HG03432 (cell line): ENCODE measurements around the gene FUT9.
"Not testable (repeated sequence)": the region's sequence is repeated elsewhere in the genome, so short reads cannot be mapped to it uniquely, and the experiment has no call there.

Source experiments
- ATAC-seq: cut with Tn5 transposase; IDR thresholded peaks from one replicate; pipeline ENCODE4 v1.9.1; 2021; ENCODE audit warnings: mild to moderate bottlenecking, moderate library complexity; ENCODE audit not compliant: unreplicated experiment

The FUT9 gene

GRCh38 chr6:96171112-96171511 is 155.3 kb downstream of the FUT9 start:
- no peak for ATAC-seq

DNA sequence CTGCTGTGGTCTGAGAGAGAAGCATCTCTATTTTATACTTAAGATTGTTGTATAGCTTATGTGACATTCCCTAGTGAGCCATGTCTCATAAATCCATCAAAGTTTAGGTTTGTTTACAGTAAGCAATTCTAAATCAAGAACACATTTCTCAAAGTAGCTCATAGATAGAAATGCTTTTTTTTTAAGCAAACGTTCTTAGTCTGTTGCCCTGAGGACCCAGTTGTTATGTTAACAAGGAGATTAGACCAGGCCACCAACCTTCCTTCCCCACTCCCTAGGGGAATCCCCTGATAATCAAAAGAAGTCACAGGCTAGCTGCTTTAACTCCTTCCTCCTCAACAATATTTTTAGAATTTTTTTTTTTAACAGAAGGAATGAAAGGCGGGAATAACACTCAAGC is 169.0 kb downstream of the FUT9 start:
- ATAC-seq: no peak

DNA sequence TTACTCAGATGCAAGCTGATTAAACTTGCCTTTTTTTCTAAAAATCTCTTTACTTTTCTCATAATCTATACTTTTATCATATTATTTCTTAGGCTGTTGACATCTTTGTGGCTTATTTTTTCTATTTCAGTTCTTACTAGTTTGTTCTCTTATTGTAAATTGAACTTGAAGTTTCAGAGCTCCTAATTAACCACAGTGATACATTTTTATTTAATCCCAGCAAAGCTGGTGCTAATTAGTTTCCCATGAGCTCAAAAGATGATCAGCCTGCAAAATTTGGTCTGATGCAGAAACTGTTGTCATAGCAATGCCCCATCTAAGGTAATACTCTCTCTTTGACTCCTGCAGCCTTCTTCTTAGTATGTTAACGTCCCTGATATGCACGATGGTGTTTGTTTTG is 170.3 kb downstream of the FUT9 start:
- ATAC-seq: no peak

DNA sequence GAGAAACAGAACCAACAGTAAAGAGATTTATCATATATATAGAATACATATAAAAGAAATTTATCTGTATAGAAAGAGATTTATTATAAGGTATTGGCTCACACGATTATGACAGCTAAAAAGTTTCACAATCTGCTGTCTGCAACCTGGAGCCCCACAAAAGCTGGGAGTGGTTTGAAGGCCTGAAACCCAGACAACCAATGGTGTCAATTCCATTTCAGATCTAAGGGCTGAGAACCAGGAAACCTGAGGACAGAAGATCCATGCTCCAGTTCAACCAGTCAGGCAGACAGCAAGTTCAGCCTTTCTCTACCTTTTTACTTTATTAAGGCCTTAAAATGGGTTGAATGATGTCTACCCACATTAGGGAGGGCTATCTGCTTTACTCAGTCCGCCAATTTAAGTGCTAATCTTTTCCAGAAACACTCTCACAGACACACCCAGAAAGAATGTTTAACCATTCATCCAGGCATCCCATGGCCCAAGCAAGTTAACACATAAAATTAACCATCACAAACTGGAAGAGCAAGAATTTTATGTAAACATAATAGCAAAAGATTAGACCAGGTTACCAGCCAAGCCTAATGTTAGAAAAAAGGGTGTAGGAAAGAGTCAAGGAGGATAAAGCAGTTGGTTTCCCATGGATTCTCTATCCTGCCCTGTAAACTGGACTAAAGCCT is 170.9 kb downstream of the FUT9 start:
- no peak for ATAC-seq

GRCh38 chr6:96194675-96195074 is 178.9 kb downstream of the FUT9 start:
- no peak for ATAC-seq

GRCh38 chr6:96195272-96195671 is 179.5 kb downstream of the FUT9 start:
- no peak for ATAC-seq

GRCh38 chr6:96196633-96197032 is 180.9 kb downstream of the FUT9 start:
- no peak for ATAC-seq

DNA sequence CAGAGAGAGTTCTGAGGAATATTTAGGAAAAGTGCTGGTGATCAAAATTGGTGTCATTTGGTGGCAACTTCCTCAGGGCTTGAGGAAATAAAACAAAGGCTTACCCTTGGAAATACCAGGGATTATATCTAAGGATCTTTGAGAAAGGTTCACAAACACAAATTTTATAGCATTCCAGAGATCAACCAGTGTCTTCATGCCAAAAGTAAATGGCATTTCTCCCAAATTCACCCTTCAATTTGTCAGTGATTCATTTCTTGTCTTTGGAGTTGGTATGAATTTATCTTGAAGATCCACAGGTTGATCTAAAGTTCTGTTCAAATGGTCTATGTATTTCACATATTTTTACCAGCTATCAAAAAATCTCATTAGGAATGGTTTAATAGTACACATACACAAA is 181.5 kb downstream of the FUT9 start:
- ATAC-seq: no peak

DNA sequence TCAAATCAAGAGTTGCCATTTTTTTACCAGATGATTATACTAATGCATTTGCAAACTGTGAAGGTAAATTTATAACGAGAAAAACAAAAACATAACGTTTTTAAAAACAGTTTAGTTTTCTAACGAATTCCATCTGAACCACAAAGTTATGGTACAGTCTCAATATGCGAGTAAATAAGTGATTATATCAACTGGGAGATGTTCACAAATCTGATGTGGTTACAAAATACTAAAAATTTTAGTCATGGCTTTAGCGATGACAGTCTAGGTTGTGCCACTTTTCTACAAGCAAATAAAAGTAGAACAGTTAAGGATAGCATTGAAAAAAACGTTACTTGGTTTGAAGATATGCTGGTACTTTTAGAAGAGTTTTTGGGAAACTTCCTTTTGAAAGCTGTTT is 186.8 kb downstream of the FUT9 start:
- ATAC-seq: no peak

GRCh38 chr6:96211341-96211740 is 195.6 kb downstream of the FUT9 start:
- no peak for ATAC-seq

- no peak for ATAC-seq
These were observed 196.3 kb downstream of the FUT9 start for GRCh38 chr6:96212066-96212465.

DNA sequence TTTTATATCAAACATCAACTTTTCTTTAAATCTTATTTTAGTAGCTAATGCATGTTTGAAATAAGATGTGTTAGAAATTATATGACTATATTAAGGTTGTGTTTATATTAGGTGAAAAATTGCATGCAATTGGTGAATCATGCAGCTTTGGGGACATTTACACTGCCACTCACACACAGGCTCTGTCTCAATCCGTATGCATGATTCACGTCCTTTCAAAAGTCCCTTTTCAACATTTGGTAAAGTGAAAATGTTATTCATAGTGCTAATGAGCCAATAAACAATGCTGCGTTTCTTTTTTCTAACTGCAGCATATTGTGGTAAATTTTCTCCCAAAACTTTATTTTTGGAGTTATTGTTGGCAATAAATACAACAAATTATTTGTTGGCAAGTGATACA is 198.0 kb downstream of the FUT9 start:
- ATAC-seq: peak; percentile 58

DNA sequence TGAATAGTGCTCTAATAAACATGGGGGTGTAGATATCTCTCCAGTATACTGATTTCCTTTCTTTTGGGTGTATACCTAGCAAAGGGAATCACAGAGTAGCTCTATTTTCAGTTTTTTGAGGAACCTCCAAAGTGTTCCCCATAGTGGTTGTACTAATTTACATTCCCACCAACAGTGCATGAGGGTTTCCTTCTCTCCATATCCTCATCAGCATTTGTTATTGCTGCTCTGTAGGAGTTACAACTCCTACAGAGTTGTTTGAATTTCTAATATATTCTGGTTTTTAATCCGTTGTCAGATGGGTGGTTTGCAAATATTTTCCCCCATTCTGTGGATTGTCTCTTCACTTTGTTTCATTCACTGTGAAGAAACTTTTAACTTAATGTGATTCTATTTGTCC is 207.9 kb downstream of the FUT9 start:
- no peak for ATAC-seq

- no peak for ATAC-seq
These were observed 211.4 kb downstream of the FUT9 start for GRCh38 chr6:96227135-96227534.

- ATAC-seq: no peak
These were observed 218.7 kb downstream of the FUT9 start for GRCh38 chr6:96234444-96234843.

GRCh38 chr6:96235927-96236326 is 220.2 kb downstream of the FUT9 start:
- no peak for ATAC-seq

- no peak for ATAC-seq
These were observed 220.7 kb downstream of the FUT9 start for GRCh38 chr6:96236471-96236870.

DNA sequence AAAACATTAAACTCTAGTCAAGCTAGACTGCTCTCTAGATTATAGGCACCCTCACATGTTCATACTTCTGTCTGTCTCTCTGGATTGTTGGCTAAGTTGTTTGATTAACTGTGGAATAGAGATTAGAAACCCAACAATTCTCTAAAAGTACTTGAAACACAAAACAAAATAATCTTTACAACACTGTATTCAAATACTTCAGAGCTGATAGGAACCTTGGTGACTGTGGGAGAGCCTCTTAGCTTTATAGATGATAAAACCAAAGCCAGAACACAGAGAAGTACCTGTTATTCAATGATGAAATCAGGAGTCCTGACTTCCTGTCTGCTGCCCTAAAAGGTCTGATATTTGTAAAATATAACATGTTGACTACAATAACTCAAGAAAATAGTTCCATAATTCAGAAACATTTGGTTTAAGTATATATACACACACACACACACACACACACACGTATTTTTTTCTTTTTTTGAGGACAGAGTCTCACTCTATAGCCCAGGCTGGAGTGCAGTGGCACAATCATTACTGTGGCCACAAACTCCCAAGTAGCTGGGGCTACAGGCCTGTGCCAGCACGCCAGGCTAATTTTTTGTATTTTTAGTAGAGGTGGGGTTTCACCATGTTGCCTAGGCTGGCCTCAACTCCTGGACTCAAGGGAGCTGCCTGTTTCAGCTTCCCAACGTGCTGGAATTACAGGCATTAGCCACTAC is 222.0 kb downstream of the FUT9 start:
- ATAC-seq: no peak

- ATAC-seq: peak; percentile 67
These were observed 230.8 kb downstream of the FUT9 start for GRCh38 chr6:96246563-96246962.

- ATAC-seq: no peak
These were observed 234.0 kb downstream of the FUT9 start for GRCh38 chr6:96249755-96250154.

DNA sequence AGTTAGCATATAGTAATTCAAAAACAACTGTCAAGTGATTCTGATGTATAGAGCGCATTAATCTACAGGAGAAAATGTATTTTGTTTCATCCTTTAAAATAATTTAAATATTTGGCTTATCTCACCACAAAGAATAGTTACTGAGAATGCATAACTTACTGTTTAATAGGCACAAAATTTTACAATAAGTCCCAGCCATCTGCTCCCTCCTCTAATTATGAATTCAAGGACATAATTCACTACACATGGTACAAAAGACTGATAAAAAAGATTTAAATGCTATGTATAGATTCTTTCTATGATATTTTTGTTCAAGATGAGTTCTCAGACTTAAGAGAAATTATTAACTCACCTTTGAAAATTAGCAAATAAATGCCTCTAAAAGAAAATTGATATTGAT is 242.0 kb downstream of the FUT9 start:
- no peak for ATAC-seq

- not testable (repeated sequence) for ATAC-seq
These were observed 245.1 kb downstream of the FUT9 start for GRCh38 chr6:96260787-96261430.
